ENCODE results near the gene TUSC7. TPM values are rescaled to one million over a fixed set of nuclear protein-coding genes. Genes with fewer than 3 reads are reported as not detected.

The TUSC7 gene
- total and polyA plus RNA-seq, 2 of the 4 experiments (the other 2 are of a cell fraction), result not detected

DNA sequence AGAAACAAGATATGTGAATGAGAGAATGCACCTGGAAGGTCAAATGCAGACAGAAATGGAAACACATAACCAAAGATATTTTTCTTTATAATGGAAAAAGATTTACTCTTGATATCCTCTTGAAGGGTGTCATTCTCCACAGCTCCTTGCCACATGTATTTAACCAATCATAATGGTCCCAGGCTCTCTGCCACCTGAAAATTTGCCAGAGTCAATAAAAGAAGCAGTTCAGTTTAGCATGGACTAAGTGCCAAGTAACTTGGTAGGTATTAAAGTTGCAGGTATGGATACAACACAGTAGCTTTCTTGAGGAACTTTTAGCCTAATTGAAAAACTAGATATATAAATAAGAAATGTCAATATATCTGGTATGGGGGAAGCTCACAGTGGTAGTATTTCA is 33.5 kb downstream of the TUSC7 start:
- no peak for DNase-seq
- Histone ChIP-seq H3K27me3 (ENCODE audit: control insufficient read depth, insufficient read depth, low read length) (no peaks in the 10 kb centered on the region), H4K20me1 (ENCODE audit: insufficient read depth, low read length) (no peaks in the 10 kb centered on the region), H3K79me1 (ENCODE audit: low read depth in 1 of 2, low read length in 2 of 2) (no peaks in the 10 kb centered on the region), H2AK5ac (ENCODE audit: low read depth, low read length) (no peak overlapping the region), H3K9me1 (ENCODE audit: insufficient read depth, low read length) (no peaks in the 10 kb centered on the region), H3K9ac (ENCODE audit: low read depth, low read length) (no peak overlapping the region), H3K4me1 (ENCODE audit: control insufficient read depth, insufficient read depth, low read length) (no peaks in the 10 kb centered on the region), H2BK5ac (ENCODE audit: low read depth, low read length, poor library complexity, severe bottlenecking) (no peak overlapping the region), H4K91ac (ENCODE audit: insufficient read depth, low read depth, low read length) (no peak overlapping the region), H2BK20ac (ENCODE audit: low read depth, low read length) (no peak overlapping the region), H3K36me3 (ENCODE audit: control insufficient read depth, insufficient read depth, low read length) (no peaks in the 10 kb centered on the region), H4K8ac (ENCODE audit: low read depth in 2 of 2, low read length in 2 of 2) (no peak overlapping the region), H3K4me2 (ENCODE audit: low read depth, low read length) (no peak overlapping the region), H3K56ac (ENCODE audit: extremely low read depth, insufficient read depth, low read length) (no peak overlapping the region), H2BK120ac (ENCODE audit: low read depth, low read length) (no peak overlapping the region), H3K27ac (ENCODE audit: insufficient read depth, low read length) (no peak overlapping the region), H3K23ac (ENCODE audit: low read depth, low read length) (no peak overlapping the region), H2AFZ (replicated peaks; ENCODE audit: low read length, poor library complexity) (no peak overlapping the region), H4K5ac (ENCODE audit: low read depth, low read length) (no peak overlapping the region), H3K14ac (replicated peaks; ENCODE audit: low read depth, low read length) (no peak overlapping the region), H3K4me3 (ENCODE audit: insufficient read depth, low read depth, low read length) (no peak overlapping the region), H2BK15ac (ENCODE audit: low read depth, low read length) (no peak overlapping the region), H3K18ac (ENCODE audit: low read depth, low read length) (no peak overlapping the region), H3K9me3 (ENCODE audit: control insufficient read depth, insufficient read depth, low read length) (no peaks in the 10 kb centered on the region), H3K4ac (ENCODE audit: low read depth, low read length) (no peak overlapping the region), H2AK9ac (replicated peaks; ENCODE audit: low read depth, low read length, poor library complexity) (no peak overlapping the region)
- ChIA-PET POLR2A (ENCODE audit: unreplicated experiment) (no interaction called here), CTCF (no interaction called here)
- dilution Hi-C loops (cut with HindIII; ENCODE audit: low sequenced_read_pairs, unreplicated experiment), result no loop called here
- TF ChIP-seq MXI1 (IDR thresholded peaks at IDR 0.05; ENCODE audit: borderline replicate concordance, low read depth, low read length) (no peak), CEBPB (IDR thresholded peaks at IDR 0.05; ENCODE audit: low read depth, low read length) (no peak)
- TF ChIP-seq, protein P1, sequence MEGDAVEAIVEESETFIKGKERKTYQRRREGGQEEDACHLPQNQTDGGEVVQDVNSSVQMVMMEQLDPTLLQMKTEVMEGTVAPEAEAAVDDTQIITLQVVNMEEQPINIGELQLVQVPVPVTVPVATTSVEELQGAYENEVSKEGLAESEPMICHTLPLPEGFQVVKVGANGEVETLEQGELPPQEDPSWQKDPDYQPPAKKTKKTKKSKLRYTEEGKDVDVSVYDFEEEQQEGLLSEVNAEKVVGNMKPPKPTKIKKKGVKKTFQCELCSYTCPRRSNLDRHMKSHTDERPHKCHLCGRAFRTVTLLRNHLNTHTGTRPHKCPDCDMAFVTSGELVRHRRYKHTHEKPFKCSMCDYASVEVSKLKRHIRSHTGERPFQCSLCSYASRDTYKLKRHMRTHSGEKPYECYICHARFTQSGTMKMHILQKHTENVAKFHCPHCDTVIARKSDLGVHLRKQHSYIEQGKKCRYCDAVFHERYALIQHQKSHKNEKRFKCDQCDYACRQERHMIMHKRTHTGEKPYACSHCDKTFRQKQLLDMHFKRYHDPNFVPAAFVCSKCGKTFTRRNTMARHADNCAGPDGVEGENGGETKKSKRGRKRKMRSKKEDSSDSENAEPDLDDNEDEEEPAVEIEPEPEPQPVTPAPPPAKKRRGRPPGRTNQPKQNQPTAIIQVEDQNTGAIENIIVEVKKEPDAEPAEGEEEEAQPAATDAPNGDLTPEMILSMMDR (conservative IDR thresholded peaks at IDR 0.05; ENCODE audit: low read depth, low read length), result no peak
- ATAC-seq (ENCODE audit: low read depth), result no peak
- intact Hi-C loops (cut with micrococcal nuclease), result no loop called here
- in situ Hi-C loops (cut with MboI; ENCODE audit: low sequenced_read_pairs), result no loop called here
- BruUV-seq (replicated peaks), result no TSS peak
